ENCODE measurements around the gene CA6.

DNA sequence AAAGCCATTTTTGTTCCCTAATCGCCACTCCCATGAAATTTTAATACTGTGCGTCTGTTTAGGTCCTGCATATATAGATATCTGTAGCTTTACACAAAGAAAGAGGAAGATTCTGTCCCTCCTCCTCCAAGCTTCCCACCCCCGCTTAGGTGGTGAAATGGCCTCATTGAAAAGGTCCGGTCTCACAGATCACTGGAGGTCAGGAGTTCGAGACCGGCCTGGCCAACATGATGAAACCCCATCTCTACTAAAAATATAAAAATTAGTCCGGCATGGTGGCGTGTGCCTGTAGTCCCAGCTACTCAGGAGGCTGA lies 59.7 kb downstream of the CA6 start:
- TF ChIP-seq, protein P1, sequence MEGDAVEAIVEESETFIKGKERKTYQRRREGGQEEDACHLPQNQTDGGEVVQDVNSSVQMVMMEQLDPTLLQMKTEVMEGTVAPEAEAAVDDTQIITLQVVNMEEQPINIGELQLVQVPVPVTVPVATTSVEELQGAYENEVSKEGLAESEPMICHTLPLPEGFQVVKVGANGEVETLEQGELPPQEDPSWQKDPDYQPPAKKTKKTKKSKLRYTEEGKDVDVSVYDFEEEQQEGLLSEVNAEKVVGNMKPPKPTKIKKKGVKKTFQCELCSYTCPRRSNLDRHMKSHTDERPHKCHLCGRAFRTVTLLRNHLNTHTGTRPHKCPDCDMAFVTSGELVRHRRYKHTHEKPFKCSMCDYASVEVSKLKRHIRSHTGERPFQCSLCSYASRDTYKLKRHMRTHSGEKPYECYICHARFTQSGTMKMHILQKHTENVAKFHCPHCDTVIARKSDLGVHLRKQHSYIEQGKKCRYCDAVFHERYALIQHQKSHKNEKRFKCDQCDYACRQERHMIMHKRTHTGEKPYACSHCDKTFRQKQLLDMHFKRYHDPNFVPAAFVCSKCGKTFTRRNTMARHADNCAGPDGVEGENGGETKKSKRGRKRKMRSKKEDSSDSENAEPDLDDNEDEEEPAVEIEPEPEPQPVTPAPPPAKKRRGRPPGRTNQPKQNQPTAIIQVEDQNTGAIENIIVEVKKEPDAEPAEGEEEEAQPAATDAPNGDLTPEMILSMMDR (IDR thresholded peaks at IDR 0.05), result peak; percentile 52
- TF ChIP-seq EZH2 (IDR thresholded peaks at IDR 0.05; ENCODE audit: borderline replicate concordance, insufficient read depth, low read depth, low read length, poor library complexity, severe bottlenecking), result no peak
